ENCODE results near the gene PRICKLE2. TPM values are rescaled to one million over a fixed set of nuclear protein-coding genes. Genes with fewer than 3 reads are reported as not detected.

The PRICKLE2 gene
- total RNA-seq, 4 donors from 2014 or later: 77.3 to 109 (median 96.7) TPM

GRCh38 chr3:64102147-64102546 is 123.1 kb downstream of the PRICKLE2 start:
- 85 to 92% methylated on average over 2 of the region's 2 CpGs for WGBS, 2 donors (ENCODE audit: low coverage in 1 of 2)
- Histone ChIP-seq H3K4me1 (peaks cover 0 to 33% (median 4%) of the 10 kb centered on the region in 3 donors), H3K9me3 (no peaks in the 10 kb centered on the region), H3K27me3 (no peaks in the 10 kb centered on the region), H3K4me3 (no peak overlapping the region), H3K27ac (no peak overlapping the region), H3K36me3 (peaks cover 0 to 47% of the 10 kb centered on the region in 2 donors)
- no peak for ATAC-seq
- TF ChIP-seq EP300 (IDR thresholded peaks at IDR 0.05): no peak

GRCh38 chr3:64099316-64099715 is 126.0 kb downstream of the PRICKLE2 start:
- Histone ChIP-seq H3K4me1 (peaks cover 0 to 4% (median 0%) of the 10 kb centered on the region in 3 donors), H3K27ac (no peak overlapping the region), H3K36me3 (peaks cover 0 to 62% of the 10 kb centered on the region in 2 donors), H3K4me3 (no peak overlapping the region), H3K27me3 (no peaks in the 10 kb centered on the region), H3K9me3 (no peaks in the 10 kb centered on the region)
- TF ChIP-seq CTCF (IDR thresholded peaks at IDR 0.05) (no peak), POLR2AphosphoS5 (IDR thresholded peaks at IDR 0.05) (no peak), EP300 (IDR thresholded peaks at IDR 0.05) (no peak), POLR2A (IDR thresholded peaks at IDR 0.05) (no peak)
- WGBS, 2 donors (ENCODE audit: low coverage in 1 of 2): 100% methylated on average over 1 of the region's 26 CpGs; no CpG with 5 or more reads in 1 of the 2 donors
- ATAC-seq: no peak

GRCh38 chr3:64098670-64099069 is 126.6 kb downstream of the PRICKLE2 start:
- H3K27me3 ChIP-seq: no peaks in the 10 kb centered on the region
- 77 to 79% methylated on average over 3 of the region's 3 CpGs for WGBS, 2 donors (ENCODE audit: low coverage in 1 of 2)
- no peaks in the 10 kb centered on the region for H3K4me1 ChIP-seq
- ATAC-seq: no peak
- no peak overlapping the region for H3K4me3 ChIP-seq
- TF ChIP-seq CTCF (IDR thresholded peaks at IDR 0.05): no peak
- TF ChIP-seq POLR2AphosphoS5 (IDR thresholded peaks at IDR 0.05): no peak
- TF ChIP-seq POLR2A (IDR thresholded peaks at IDR 0.05): no peak
- TF ChIP-seq EP300 (IDR thresholded peaks at IDR 0.05): no peak
- no peaks in the 10 kb centered on the region for H3K9me3 ChIP-seq
- H3K36me3 ChIP-seq: peaks cover 0 to 56% of the 10 kb centered on the region in 2 donors
- no peak overlapping the region for H3K27ac ChIP-seq

- Histone ChIP-seq H3K9me3 (no peaks in the 10 kb centered on the region), H3K4me1 (no peaks in the 10 kb centered on the region), H3K4me3 (no peak overlapping the region), H3K36me3 (peaks cover 0 to 55% of the 10 kb centered on the region in 2 donors), H3K27me3 (no peaks in the 10 kb centered on the region), H3K27ac (no peak overlapping the region)
- ATAC-seq: no peak
- 73 to 79% methylated on average over 4 to 5 of the region's 5 CpGs for WGBS, 2 donors (ENCODE audit: low coverage in 1 of 2)
- TF ChIP-seq POLR2A (IDR thresholded peaks at IDR 0.05): no peak
- TF ChIP-seq CTCF (IDR thresholded peaks at IDR 0.05): no peak
Measured at GRCh38 chr3:64097920-64098319, 127.3 kb downstream of the PRICKLE2 start.

GRCh38 chr3:64095802-64096201 is 129.5 kb downstream of the PRICKLE2 start:
- H3K9me3 ChIP-seq: no peaks in the 10 kb centered on the region
- 100% methylated on average over 1 of the region's 3 CpGs; no CpG with 5 or more reads in 1 of the 2 donors for WGBS, 2 donors (ENCODE audit: low coverage in 1 of 2)
- TF ChIP-seq POLR2A (IDR thresholded peaks at IDR 0.05): no peak
- no peak for TF ChIP-seq CTCF (IDR thresholded peaks at IDR 0.05)
- no peak for TF ChIP-seq POLR2AphosphoS5 (IDR thresholded peaks at IDR 0.05)
- TF ChIP-seq EP300 (IDR thresholded peaks at IDR 0.05): no peak
- no peaks in the 10 kb centered on the region for H3K4me1 ChIP-seq
- no peak overlapping the region for H3K4me3 ChIP-seq
- H3K27ac ChIP-seq: no peak overlapping the region
- no peak for ATAC-seq
- peaks cover 0 to 55% of the 10 kb centered on the region in 2 donors for H3K36me3 ChIP-seq
- no peaks in the 10 kb centered on the region for H3K27me3 ChIP-seq

Data from gastroesophageal sphincter (tissue), 4 donors.